Activated CD8-positive, alpha-beta memory T cell treated with anti-CD3 and anti-CD28 coated beads for 36 hours (primary cell): ENCODE measurements around the gene GATAD1. TPM values are rescaled to one million over a fixed set of nuclear protein-coding genes. Genes with fewer than 3 reads are reported as not detected.
"Not testable (repeated sequence)": the region's sequence is repeated elsewhere in the genome, so short reads cannot be mapped to it uniquely, and the experiment has no call there.

ENCODE experiments used
- CTCF ChIA-PET: fragments of 350-600 bp; sonication (Branson Sonifier 250); formaldehyde crosslinking; loops from one replicate; lab custom pipeline; 2021; ENCODE audit warnings: antibody characterized with exemption; lab: Charles Lee
- POLR2A ChIA-PET: fragments of 350-600 bp; sonication (Branson Sonifier 250); formaldehyde crosslinking; loops from one replicate; lab custom pipeline; 2021; ENCODE audit warnings: antibody characterized with exemption; lab: Charles Lee
- total RNA-seq, 2 experiments: library from RNA; stranded (reverse); gene quantifications; one replicate each; pipeline ENCODE4 v1.2.3, GENCODE V29; 2021

The GATAD1 gene
- total RNA-seq, result 10 to 100 TPM; 19.0 to 19.4 TPM

GRCh38 chr7:92447345-92448204 is at the start of gene GATAD1:
Gene GATAD1, plus strand, starts transcription at chr7:92447482. Its CDS starts 248 bp downstream, at chr7:92447730.
- POLR2A ChIA-PET, result interaction anchor here (0.6 to 2.3 kb wide), 13 partner anchors 18 to 506 kb away, joined by 3 to 18 read pairs (median 4); partner anchors contain the start of genes AKAP9, ANKIB1, CYP51A1 and KRIT1
- CTCF ChIA-PET, result interaction anchor here (0.7 to 3.5 kb wide), 17 partner anchors 10 to 507 kb away, joined by 3 to 44 read pairs (median 4); partner anchors contain the start of genes AKAP9, ANKIB1, CYP51A1 and KRIT1

DNA sequence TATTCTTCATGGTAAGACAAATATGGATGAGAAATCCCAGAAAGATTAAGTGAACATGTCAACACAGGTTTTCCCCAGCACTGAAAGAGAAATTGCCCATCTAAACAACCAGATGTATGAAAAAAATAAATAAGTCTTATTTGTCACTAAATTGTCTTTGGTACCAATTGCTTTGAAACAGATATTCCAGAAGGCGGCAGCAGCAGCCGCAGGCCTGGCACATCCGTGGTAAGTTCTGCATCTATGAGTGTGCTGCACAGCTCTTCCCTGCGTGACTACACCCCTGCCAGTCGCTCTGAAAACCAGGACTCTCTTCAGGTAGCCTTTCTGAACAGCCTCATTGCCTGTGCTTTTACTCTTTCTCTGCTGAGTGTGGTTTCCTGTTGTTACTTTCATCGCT is 49.7 kb upstream of the GATAD1 start:
- CTCF ChIA-PET, result no interaction called here
- POLR2A ChIA-PET, result no interaction called here

GRCh38 chr7:92400013-92400412 is 47.3 kb upstream of the GATAD1 start:
- ChIA-PET CTCF (no interaction called here), POLR2A (no interaction called here)

- ChIA-PET CTCF (no interaction called here), POLR2A (no interaction called here)
Measured at GRCh38 chr7:92402920-92403759, 44.1 kb upstream of the GATAD1 start.

DNA sequence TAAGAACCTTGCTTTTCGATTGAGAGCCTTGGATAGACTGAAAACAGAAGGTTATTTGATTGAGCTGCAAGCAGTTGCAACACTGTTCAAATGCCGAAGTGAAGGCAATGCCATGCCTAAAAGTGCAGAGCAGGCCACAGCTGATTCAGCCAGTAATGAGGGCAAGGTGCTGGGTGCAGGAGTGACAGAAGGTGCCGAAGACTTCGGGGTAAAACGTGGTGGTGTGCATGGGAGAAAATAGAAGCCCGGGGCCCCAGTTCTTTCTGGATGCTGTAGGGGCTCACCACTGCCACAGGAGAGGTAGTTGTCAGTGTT is 43.6 kb upstream of the GATAD1 start:
- ChIA-PET POLR2A (no interaction called here), CTCF (interaction anchor here (1.7 kb wide), 1 partner anchor 21 kb away, joined by 8 read pairs; no protein-coding TSS in a partner anchor)

DNA sequence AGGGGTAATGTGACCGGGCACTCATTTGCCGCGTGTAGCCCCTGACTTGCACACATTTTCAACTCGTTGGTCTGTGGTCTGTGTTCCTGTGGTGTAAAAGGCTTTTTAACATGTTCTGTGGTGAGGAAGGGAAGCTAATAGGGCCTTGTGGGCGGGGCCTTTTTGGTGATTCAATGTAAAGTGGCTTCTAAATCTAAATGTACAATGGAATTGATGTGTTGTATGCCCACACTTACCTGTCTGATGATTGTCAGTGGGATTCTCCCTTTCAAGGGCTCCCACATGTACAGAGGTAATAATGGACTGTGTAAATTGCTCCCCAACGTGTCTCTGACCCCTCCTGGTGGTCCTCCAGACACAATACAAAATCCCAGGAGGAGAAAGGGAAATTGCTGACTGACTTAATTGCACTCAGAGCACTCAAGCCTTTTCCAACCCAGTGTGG is 43.1 kb upstream of the GATAD1 start:
- CTCF ChIA-PET, result interaction anchor here (1.7 kb wide), 1 partner anchor 20 kb away, joined by 8 read pairs; no protein-coding TSS in a partner anchor

GRCh38 chr7:92409357-92409756 is 37.9 kb upstream of the GATAD1 start:
- ChIA-PET POLR2A (no interaction called here), CTCF (interaction anchor here (1.3 kb wide), 1 partner anchor 15 kb away, joined by 3 read pairs; no protein-coding TSS in a partner anchor)

More for the DNA sequence above, 43.1 kb upstream of the GATAD1 start:
- POLR2A ChIA-PET, result interaction anchor here (0.6 kb wide), 1 partner anchor 43 kb away, joined by 3 read pairs; the partner anchor contains the start of gene GATAD1

- CTCF ChIA-PET, result interaction anchor here (1.3 kb wide), 1 partner anchor 14 kb away, joined by 3 read pairs; no protein-coding TSS in a partner anchor
- POLR2A ChIA-PET, result not testable (repeated sequence)
Measured at GRCh38 chr7:92410162-92410561, 37.1 kb upstream of the GATAD1 start.

DNA sequence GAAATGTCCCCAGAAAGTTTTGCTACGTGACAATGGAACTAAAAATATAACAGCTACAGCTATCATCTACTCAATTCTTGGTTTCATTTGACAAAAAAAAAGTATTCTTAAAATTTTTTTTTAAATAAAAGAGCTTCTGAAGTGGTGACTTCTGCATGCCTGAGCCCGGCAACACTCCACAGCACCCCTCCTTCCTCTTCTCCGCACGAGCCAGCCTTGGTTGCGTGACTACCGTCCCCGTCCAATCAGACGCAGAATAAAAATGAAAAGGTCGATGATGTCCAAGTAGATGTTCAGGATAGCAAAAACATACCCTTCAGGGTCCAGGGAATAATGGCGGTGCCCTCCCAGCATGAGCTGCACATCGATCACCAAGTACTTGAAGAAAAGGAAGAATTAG is 34.5 kb upstream of the GATAD1 start:
- POLR2A ChIA-PET, result no interaction called here
- CTCF ChIA-PET, result no interaction called here

GRCh38 chr7:92413550-92413949 is 33.7 kb upstream of the GATAD1 start:
- ChIA-PET POLR2A (no interaction called here), CTCF (no interaction called here)

GRCh38 chr7:92415225-92415624 is 32.1 kb upstream of the GATAD1 start:
- ChIA-PET POLR2A (no interaction called here), CTCF (no interaction called here)

- CTCF ChIA-PET, result interaction anchor here (1.6 kb wide), 1 partner anchor 29 kb away, joined by 3 read pairs; the partner anchor contains the start of gene GATAD1
- POLR2A ChIA-PET, result no interaction called here
Measured at GRCh38 chr7:92417913-92418312, 29.4 kb upstream of the GATAD1 start.

DNA sequence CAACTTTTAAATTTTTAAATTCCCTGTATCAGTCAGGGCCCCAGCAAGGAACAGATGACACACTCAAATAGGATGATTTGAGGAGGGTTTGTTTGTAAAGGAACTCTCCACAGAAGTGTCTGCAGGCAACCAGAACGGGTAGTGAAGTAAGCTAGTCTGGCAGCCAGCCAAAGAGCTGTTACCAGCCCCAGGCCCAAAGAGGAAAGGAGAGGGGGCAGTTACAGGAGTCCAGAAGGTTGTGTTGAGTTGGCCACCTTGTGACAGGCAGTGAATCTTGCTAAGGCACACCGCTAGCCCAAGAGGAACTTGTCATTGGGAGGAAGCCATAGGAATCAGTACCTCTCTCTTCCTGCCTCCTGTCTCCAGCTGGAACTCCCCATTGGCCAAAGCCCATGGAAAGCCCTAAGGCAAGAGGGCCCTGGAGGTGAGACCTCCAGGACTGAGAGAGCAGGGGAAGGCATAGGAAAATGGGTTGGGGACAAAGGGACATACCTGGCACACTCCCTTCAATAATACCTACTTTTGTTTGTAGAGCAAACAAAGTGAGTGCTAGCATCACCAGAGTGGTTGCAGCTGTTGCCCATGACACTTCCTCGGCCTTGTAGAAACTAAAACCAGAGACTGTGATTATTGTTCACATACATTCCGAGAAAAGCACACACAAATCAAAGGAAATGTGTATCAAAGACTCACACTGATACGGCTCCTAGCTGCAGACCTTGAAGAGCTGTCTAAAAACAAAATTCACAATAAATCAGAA is 25.4 kb upstream of the GATAD1 start:
- CTCF ChIA-PET, result no interaction called here
- POLR2A ChIA-PET, result interaction anchor here (1.1 kb wide), 1 partner anchor 26 kb away, joined by 3 read pairs; the partner anchor contains the start of gene GATAD1

DNA sequence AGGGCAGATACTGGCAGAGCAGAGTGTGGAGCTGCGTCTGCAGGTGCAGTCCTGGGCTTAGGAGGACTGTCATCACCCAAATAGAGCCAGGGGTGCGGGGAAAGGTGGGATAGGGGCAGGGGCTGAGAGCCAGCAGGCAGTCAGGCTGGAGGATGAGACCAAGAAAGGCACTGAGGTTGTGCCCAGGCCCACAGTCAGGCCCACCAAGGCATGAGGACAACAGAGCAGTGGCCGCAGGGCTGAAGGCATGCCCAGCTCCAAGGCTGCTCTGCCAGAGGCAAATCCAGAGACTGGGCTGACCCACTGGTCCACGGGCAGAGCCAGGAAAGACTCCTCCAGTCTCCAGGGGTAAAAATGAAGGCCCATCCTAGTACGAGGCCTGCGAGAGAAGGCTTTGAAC is 24.4 kb upstream of the GATAD1 start:
- ChIA-PET CTCF (interaction anchor here (3.9 kb wide), 1 partner anchor 24 kb away, joined by 44 read pairs; the partner anchor contains the start of gene GATAD1), POLR2A (interaction anchor here (1.1 kb wide), 1 partner anchor 25 kb away, joined by 3 read pairs; the partner anchor contains the start of gene GATAD1)

DNA sequence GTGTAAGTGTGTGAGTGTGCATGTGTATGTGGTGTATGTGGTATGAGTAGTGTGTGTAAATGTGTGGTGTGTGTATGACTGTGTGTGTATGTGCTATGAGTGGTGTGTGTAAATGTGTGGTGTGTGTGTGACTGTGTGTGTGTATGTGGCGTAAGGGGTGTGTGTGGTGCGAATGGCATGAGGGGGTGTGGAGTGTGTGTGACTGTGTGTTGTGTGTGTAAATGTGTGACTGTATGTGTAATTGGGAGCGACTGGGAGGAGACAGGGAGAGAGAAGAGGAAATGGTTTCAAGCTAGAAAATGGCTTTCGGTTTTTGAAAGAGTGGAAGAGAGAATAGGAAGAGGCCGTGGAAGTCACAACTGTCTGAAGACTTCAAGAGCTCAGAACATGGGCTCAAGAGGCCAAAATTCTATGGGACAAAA is 23.6 kb upstream of the GATAD1 start:
- ChIA-PET POLR2A (interaction anchor here (1.6 kb wide), 1 partner anchor 24 kb away, joined by 14 read pairs; the partner anchor contains the start of gene GATAD1), CTCF (interaction anchor here (0.7 to 3.9 kb wide), 10 partner anchors 9 to 289 kb away, joined by 3 to 44 read pairs (median 4); partner anchors contain the start of genes CYP51A1 and GATAD1)

- CTCF ChIA-PET, result interaction anchor here (0.6 to 3.9 kb wide), 5 partner anchors 21 to 374 kb away, joined by 3 to 44 read pairs (median 6); partner anchors contain the start of gene GATAD1
- POLR2A ChIA-PET, result no interaction called here
Measured at GRCh38 chr7:92425311-92425947, 21.9 kb upstream of the GATAD1 start.

- ChIA-PET POLR2A (no interaction called here), CTCF (no interaction called here)
Measured at GRCh38 chr7:92427193-92427592, 20.1 kb upstream of the GATAD1 start.
